Fibroblast of upper back skin (primary cell): Measurements from ENCODE around the gene PPP1R2B.

Experiments
- DNase-seq: peaks from one replicate; pipeline ENCODE4 v3.0.0-alpha.2; 2013

The PPP1R2B gene

DNA sequence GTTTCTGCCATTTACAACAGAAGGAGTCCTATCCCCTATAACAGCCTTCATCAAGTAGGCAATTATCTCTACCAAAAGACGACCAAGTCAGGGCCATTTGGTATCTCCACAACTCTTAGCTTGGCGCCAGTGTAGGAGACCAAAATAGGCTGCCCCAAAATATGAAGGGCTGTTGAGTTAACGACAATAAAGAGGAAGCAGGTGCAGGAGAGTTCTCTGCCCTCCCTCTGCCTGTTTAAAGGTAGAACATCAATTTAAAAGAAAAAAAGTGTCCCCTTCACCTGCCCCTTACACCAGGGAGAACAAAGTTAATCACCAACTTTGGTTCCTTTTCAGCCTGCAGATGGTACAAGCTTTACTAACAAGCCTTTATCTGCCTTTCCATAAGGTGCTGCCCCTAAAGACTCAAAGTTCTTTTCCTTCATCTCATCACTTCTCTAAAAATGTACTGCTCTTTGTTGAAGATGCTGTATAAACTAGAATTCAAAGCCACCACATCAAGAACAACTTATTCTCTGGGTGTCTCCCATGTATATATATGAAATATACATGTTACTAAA is 33.3 kb downstream of the PPP1R2B start:
- DNase-seq: no peak

DNA sequence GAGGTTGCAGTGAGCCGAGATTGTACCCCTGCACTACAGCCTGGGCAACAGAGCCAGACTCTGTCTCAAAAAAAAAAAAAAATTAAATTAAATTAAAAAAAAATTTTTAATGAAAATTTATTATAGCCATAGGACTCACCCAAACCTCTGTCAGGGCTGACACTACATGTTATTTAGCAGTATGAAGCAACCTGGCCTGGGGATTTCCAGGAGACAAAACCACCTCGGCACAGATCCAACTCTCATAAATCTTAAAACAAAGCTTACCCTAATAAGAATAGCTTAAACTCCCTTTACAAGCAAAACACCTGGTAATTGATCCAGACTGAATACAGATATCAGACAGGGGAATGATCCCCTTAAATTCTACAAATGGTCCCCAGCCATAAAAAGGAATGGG is 38.4 kb downstream of the PPP1R2B start:
- no peak for DNase-seq

DNA sequence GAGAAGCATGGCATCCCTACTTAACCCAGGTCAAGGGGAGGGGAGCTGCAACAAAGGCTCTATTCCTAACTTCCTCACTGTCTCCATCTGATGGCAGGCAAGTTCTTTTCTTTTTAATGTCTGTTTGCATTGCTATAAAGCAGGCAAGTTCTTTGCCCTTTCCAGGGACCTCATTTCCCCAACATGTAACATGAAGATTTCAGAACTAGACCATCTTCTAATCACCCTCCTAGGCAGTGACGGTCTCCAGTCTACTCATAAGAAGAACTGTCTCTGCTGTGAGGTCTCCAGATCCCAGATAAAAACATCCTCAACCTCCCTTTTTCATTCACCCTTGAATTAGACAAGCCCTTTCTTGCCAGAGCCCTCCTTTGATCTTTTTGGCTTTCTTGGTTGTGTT is 42.1 kb downstream of the PPP1R2B start:
- DNase-seq: no peak

DNA sequence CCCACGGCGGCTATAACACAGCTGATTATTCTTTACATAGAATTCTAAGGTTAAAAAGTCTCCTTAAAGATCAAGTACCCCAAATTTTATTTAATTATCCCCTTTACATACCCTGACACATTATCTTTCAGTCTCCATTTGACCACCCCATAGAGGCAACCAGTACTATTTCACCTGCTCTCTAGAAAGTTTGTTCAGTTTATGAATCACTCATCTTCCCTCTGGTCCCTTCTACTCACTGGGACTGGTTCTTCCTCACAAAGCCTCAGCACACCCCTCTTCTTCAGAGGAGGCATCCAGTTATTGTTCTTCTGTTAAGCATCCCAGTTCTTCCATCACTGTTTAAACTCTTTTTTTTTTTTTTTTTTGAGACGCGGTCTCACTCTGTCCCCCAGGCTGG is 42.8 kb downstream of the PPP1R2B start:
- no peak for DNase-seq

DNA sequence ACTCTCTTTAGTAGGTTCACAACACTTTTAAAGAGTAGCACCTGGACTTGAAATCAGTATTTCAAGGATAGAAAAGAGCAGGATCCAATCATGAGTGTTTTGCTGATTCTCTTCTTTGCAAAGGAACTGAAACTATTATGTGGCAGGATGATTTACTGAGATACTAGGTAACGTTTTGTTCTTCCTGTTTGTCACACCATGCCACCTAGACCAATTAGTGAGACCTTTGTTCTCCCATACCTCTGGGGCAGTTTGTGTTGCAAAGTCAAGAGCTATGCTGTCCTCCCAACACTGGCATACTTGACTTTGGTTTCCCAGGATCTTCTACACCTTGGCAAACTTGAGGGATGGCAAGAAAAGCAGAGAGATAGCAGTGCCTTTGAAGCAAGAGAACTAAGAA is 43.4 kb downstream of the PPP1R2B start:
- DNase-seq: no peak

DNA sequence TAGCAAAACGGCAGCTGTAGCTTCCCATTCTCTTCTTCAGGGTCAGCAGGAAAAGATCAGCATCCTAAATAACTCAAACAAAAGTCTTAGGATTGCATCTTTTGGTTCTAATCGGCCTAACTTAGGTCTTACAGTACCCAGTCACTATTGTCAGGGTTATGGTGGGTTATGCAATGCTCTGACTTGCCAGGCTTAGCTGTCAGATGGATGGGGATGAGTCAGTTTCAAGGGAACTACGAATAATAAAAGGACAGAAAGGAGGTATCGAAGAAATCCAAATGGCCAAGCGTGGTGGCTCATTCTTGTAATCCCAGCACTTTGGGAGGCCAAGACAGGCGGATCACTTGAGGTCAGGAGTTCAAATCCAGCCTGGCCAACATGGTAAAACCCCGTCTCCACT is 46.5 kb downstream of the PPP1R2B start:
- DNase-seq: no peak
